Fibroblast of skin of left biceps (primary cell): ENCODE results near the gene CEP89.
"Not testable (repeated sequence)": the region's sequence is repeated elsewhere in the genome, so short reads cannot be mapped to it uniquely, and the experiment has no call there.

Experiments used
- DNase-seq, 2 experiments: peaks; one replicate each; pipeline ENCODE4 v3.0.0-alpha.2; 2013; ENCODE audit warnings: low read depth in 2 of 2

CEP89 gene

GRCh38 chr19:32895384-32895783, 76.4 kb downstream of the CEP89 start:
- no peak for DNase-seq

- no peak for DNase-seq
These were observed 80.1 kb downstream of the CEP89 start for GRCh38 chr19:32891609-32892008.

GRCh38 chr19:32890841-32891240, 80.9 kb downstream of the CEP89 start:
- DNase-seq: no peak

DNA sequence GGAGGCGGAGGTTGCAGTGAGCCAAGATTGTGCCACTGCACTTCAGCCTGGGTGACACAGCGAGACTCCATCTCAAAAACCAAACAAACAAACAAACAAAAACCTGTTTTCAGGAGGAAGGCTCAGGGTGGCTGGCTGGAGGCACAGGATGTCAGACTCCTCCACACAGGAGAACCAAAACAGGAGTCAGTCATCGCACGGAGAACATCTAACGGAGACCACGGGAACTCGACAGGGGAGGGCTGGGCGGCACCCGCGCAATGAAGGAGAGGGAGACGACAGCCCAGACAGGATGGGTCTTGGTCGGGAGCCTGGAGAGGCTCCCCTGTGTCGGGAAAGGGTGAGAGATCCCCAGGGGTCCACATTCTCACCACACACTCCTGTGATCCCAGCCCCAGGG, 81.4 kb downstream of the CEP89 start:
- no peak for DNase-seq

DNA sequence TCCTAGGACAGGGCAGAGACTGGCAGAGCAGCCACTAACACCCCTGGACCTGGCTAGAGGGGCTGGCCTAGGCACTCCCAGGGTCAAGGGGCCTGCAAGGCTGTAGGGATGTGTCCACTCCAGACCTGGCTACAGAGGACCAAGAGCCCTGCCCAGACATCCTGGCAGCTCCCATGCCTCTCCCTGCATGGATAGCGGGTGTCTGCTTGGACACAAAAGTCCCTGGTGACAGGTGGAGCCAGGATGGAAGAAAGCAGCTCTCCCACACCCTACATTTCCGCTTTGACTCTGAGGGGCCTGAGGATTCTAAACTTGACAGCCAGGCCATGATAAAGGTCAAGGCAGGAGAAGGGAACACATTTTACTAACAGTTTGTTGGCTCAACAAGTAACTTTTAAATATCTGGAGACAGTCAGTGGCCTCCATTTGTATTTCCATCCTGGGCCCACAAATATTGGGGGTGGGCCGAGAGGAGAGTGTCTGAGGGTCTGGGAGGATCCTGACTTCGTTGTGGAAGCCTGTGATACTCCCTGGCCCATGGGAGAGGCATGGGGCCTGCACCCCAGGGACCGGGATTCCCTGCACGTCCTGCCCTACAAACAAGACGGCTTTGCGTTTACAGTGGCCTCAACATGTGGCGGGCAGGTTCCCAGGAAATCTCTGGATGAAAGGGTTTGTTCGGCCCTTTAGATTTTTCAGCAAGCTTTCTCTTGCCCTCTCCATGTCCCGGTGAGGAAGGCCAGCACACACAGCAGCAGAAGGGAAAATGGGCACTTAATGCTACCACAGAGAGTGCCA, 82.4 kb downstream of the CEP89 start:
- DNase-seq: no peak

DNA sequence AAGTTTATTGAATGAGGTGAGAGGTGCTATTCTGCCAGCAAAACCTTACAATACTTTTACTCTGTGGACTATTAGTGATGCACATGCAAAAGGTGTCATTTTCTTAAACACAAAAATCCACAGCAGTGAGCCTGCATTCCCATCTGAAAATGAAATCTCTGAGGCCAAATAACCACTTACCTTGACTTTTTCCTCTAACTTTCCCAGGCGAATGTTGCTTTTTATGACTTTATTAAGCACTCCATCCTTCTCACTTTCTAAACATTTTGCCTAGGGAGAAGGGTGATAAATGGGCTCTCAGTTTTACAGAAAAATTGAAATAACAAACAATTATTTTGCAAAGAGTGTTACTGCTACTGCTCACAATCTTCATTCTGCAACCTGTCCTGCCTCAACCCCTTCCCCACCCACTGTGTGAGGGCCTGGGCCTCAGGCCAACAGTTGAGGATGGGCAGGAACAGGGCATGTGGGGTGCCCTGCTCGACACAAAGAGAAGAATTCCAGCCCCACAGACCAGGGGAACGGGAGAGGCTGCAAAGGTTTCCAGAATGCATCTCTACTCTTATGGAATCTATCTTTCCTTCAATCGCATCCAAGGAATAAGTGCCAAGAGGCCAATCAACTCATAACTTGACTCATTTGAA, 84.1 kb downstream of the CEP89 start:
- DNase-seq: no peak

DNA sequence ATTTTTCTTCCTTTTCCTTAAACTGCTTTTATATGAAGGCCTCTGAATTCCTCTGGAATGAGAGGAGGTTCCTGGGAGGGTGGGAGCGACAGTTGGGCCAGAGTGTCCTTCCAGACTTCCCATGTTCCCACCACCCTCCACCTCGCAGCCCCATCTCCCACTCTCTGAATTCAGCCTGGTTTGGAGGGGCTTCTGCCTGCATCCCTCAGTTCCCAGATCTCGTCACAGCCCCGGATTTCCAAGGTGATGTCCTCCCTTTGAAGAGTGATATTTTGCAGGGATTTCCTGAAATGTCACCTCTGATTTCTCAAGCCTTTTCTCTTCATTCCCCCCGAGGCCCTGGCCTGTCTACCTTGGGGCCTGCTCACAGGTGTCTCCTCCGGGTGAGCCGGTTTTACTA, 85.5 kb downstream of the CEP89 start:
- no peak for DNase-seq

- not testable (repeated sequence) for DNase-seq
These were observed 86.5 kb downstream of the CEP89 start for GRCh38 chr19:32885255-32885654.

GRCh38 chr19:32881766-32882165, 90.0 kb downstream of the CEP89 start:
- DNase-seq: no peak

DNA sequence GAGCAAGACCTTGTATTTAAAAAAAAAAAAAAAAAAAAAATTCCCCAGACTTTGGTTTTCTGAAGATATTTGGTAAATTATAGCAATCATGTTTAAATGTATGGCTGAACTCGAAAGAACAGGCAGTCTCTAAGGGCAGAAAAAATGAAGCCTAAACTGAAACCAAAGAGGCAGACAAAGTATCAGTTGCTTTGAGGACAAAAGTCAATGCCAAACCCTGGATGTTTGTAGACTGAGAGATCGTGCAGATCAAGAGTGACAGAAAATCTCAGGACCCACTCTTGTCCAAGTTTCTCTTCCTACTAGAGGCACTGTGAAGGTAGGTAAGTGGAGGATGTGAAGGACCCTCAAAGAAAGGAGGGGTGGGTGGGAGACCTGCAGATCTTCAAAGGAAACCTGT, 91.1 kb downstream of the CEP89 start:
- no peak for DNase-seq

GRCh38 chr19:32879741-32880140, 92.0 kb downstream of the CEP89 start:
- DNase-seq: no peak

GRCh38 chr19:32878988-32879387, 92.8 kb downstream of the CEP89 start:
- DNase-seq: no peak

DNA sequence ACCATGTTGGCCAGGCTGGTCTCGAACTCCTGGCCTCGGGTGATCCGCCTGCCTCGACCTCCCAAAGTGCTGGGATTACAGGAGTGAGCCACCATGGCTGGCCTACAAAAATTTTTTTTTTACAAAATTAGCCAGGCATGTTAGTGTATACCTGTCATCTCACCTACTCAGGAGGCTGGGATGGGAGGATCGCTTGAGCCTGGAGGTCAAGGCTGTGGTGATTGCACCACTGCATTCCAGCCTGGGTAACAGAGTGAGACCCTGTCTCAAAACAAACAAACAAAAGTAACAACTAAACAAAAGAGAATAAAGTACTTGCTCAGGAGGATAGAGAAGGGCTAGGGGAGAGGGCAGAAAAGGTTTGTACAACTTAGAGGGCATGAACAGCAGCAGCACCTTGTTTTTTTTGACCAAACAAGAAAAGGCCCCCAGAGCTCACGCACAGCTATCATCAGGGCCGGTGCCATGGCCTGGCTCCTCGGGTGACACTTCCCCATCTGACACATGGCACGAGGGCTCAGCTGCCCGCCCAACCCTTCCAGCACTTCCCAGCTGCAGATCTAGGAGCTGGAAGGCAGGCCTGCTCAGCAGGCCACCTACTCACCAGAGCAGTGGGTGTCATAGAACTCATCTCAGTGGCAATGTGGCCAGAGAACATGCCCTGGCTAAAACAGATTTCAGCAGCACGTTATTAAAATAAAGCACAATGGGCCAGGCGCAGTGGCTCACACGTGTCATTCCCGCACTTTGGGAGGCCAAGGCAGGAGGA, 93.6 kb downstream of the CEP89 start:
- DNase-seq: no peak

DNA sequence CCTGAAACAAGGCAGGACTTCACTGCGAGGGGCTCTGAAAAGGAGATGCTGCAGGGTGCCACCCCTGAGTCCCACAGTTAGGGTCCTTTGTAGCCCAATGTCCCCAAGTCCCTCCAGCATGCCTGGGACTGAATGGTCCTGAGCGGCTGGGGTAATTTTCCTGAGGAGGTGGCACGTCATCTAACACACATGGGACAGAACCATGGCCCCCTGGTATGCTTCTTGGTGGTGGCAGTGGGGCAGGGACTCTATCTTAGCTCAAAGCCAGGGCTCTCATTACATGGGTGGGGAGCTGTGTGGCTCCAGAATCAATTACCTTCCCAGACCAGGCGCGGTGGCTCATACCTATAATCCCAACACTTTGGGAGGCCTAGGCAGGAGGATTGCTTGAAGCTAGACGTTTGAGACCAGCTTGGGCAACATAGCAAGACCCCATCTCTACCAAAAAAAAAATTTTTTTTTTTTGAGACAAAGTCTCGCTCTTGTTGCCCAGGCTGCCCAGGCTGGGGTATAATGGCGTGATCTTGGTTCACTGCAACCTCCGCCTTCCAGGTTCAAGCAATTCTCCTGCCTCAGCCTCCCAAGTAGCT, 94.3 kb downstream of the CEP89 start:
- DNase-seq: no peak

DNA sequence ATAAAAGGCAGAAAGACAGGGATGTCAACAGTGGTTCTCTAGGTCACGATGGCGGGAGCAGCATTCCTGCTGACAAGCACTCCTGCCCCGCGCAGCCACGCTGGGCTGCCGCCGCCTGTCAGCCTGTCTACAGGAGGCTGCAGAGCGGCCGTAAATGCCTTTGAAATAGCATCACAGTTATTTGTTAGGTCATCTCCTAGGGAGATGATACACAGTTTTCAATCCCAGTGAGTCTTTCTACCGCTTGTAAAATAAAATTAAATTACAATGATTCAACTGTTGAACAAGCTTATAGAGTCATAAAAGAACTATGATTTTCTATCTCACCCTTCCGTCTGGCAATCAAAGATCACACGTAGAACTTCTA, 94.9 kb downstream of the CEP89 start:
- no peak for DNase-seq

DNA sequence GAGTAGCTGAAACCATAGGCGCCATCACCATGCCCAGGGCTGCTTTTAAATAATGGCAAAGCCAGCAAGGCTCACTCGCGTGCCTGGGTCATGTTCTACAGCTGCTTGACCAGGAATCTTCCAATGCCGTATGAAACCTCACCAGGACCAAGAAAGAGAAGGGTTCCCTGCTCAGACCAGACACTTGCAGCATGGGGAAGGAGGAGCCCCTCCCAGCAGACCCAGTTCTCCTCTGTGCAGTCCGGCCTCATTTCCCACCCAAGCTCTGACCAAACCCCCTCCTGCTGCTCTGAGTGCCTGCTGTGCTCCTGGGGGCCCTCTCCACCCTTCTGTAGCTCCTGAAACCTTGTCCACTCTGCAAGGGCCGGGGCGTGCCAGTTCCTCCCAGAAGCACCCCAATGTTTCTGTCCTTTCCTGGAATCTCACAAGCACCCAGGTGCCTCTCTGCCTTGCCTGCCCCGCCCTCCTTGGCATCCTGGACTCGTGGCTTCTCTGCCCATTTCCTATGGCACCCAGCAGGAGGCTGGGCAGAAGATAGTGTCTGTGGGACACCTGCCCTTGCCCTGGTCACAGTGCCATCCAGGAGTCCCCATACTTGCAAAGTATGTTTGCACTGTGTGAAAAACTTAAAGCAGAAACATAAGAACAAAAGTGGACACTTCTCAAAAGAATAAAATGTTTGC, 95.4 kb downstream of the CEP89 start:
- no peak for DNase-seq

DNA sequence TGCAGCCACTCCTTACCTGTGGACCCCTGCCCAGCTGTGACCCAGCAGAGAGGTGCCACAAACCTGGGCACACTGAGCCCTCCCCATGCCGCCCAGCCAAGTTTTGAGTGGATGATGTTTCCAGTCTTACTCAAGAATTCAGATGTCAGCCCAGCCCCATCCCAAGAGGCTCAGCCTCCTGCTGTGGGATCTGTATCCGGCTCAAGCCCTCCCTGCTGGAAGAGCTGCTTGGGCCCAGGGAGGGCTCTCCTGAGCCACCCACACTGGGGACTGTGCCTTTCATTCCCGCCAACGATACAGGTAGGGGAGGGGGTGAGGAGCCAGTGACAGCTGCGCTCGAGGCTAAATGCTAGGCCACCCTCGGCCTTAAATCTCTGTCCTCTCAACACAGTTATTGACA, 96.3 kb downstream of the CEP89 start:
- no peak for DNase-seq

DNA sequence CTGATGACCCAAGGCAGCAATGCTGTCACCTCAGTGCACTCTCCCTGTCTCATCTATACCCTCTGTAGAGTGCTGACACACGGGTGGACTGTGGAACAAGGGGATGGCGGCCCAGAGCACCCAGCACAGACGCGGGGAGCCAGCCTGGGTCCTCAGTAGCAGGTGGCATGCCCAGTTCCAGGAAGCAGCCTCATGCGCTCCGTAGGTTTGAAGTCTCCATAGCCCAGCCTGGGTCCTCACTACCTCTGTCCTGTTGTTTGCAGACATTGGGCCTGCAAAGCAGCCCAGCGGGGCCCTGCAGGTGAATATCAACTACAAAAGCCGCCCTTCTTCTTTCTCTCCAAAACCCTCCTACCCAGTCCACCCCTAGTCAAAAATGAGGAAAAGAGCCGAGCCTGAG, 97.2 kb downstream of the CEP89 start:
- DNase-seq: no peak

- no peak for DNase-seq
These were observed 98.4 kb downstream of the CEP89 start for GRCh38 chr19:32873247-32873959.

GRCh38 chr19:32872391-32872790, 99.4 kb downstream of the CEP89 start:
- no peak for DNase-seq

DNA sequence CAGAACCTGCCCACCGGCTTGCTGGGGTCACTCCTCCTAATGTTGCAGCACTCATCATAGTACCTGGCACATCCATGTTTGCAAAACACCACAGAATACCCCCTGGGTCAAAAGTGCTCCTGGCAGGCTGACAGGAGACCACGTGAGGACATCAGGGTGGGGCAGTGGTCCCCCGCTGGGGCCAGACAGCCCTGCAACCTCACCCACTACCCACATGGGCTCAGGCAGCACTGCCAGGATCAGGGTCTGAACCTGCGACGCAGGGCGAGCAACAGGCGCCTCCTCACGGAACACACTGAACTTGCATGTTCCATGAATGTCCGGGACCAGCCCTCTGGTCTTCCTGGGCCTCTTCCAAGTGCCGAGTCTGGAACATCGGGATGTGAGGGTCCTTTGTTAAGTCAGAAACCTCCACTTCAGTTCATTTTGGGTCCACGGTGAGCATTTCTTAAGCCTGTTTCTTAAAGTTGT, 100.7 kb downstream of the CEP89 start:
- no peak for DNase-seq
